NCI-H510A treated with DMSO at 0.1 percent for 48 hours (cell line): ENCODE results near the gene C22orf23.

ENCODE experiments used
- DNase-seq: peaks from one replicate; lab custom pipeline; 2025; lab: John Stamatoyannopoulos, UW

The C22orf23 gene

DNA sequence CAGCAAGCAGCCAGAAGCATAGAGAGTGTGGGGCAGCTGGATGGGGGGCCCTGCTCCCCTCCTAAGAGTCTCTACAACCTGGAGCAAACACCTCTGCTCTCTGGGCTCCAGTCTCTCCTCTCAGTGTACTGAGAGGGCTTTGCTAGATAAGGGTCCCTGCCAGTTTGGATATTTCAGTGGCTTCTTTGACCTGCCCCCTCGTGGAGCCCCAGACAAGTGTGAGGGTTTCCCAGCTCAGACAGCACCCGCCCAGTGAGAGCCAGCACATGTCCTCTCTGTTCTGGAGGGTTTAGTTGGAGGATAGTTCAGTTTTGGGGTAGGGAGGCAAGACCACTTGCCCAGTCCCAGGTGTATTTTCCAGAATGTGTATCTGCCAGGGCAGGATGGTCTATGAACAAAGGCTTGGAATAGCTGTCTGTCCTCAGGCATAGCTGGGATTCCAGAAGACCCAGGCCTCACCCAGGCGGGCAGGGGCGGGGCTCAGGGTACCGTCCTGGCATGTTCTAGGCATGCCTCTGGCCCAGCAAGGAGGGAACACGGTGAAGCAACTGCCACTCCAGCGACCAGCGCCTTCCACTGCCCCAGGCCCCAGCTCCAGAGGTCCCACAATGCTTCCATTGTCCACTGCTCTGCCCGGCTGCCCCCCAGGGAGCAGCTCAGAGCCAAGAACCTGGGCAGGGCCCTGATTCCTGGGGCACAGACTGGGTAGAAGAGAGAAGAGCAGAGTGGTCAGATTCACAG is 54.8 kb downstream of the C22orf23 start:
- DNase-seq = no peak

DNA sequence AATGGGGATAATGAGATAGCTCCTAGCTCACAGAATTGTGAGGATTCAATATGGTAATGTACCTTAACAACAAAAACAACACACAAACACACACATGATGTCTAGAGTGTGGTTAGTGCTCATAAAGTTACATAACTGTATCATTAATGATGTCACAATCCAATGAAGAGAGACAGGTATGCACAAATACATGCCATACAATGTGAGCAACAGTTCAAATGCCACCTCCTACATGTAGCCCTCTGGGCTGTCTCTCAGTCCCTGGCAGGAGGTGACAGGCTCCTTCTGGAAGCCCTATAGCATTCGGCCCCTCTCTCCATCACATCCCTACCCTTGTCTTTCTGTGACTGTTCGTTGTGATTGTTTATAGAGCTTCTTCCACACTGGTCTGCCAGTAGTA is 55.6 kb downstream of the C22orf23 start:
- no peak for DNase-seq

GRCh38 chr22:37896939-37897338 is 56.5 kb downstream of the C22orf23 start:
- no peak for DNase-seq

DNA sequence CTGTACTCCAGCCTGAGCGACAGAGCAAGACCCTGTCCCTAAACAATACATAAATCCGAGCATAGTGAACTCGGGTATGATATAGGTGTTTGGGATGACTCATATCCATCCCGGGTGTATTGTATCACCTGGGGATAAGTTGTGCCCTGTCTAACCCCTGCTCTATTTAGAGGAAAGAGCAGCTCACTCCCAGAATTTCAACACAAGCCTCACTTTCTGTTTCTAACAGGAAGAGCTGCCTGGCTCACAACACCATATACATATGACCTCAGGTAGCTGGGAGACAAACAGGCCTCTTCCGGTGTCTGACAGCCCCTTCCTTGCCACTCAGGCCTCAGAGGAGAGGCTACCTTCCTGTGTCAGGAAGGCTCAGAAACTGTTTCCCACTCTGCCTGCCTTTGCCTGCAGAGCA is 57.2 kb downstream of the C22orf23 start:
- no peak for DNase-seq

DNA sequence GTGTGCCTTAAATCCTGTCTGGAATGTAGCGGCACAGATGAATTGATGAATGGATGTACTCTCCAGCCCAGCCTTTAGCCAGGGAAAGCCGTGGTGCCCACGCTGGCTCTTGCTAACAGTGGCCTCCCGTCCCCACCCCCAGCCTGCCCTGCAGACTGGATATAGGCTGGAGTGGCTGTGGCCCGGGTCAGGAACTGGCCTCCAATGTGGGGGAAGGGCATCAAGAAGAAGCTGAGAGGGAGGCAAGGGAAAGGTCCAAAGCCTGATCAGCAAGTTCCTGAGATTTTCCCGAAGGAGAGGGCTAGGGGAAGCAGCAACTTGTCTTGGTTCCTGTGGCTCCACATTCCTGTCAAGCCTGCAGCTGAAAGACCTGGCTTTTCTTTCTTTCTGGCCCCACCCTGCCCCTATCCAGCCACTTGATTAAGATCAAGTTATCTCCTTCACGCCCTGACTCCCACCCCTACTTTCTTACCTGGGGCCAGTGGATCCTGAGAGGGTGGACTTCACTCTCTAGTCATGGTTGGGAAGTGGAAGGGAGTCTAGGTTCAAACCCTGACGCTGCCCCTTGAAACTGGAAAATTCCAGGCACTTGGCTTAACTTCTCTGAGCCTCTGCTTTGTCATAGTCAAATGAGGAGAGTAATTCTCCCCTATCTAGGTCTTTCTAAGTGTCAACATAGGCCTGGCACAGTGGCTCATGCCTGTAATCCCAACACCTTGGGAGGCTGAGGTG is 58.3 kb downstream of the C22orf23 start:
- no peak for DNase-seq

- DNase-seq = no peak
Observed at GRCh38 chr22:37893583-37893983, 59.8 kb downstream of the C22orf23 start.
